ENCODE results near the gene TGFBI.
A peak's percentile ranks its signal among the peaks of the same experiment; 100 is the strongest.

Gene TGFBI

GRCh38 chr5:136063778-136064465, 35.1 kb downstream of the TGFBI start:
- DNase-seq (ENCODE audit: low read depth in 2 of 2), result no peak

- no peak for DNase-seq (ENCODE audit: low read depth in 2 of 2)
These were observed 35.7 kb downstream of the TGFBI start for GRCh38 chr5:136064510-136064909.

GRCh38 chr5:136065588-136065987, 36.8 kb downstream of the TGFBI start:
- DNase-seq (ENCODE audit: low read depth in 2 of 2), result no peak

- no peak for DNase-seq (ENCODE audit: low read depth in 2 of 2)
These were observed 38.0 kb downstream of the TGFBI start for GRCh38 chr5:136066661-136067271.

- DNase-seq (ENCODE audit: low read depth in 2 of 2), result no peak
These were observed 38.6 kb downstream of the TGFBI start for GRCh38 chr5:136067422-136067821.

GRCh38 chr5:136070486-136071285, 41.9 kb downstream of the TGFBI start:
- no peak for DNase-seq (ENCODE audit: low read depth in 2 of 2)

GRCh38 chr5:136073714-136074529, 45.1 kb downstream of the TGFBI start:
- no peak for DNase-seq (ENCODE audit: low read depth in 2 of 2)

GRCh38 chr5:136075466-136075891, 46.7 kb downstream of the TGFBI start:
- no peak for DNase-seq (ENCODE audit: low read depth in 2 of 2)

- no peak for DNase-seq (ENCODE audit: low read depth in 2 of 2)
These were observed 47.3 kb downstream of the TGFBI start for GRCh38 chr5:136076067-136076466.

- no peak for DNase-seq (ENCODE audit: low read depth in 2 of 2)
These were observed 48.2 kb downstream of the TGFBI start for GRCh38 chr5:136076881-136077445.

GRCh38 chr5:136079195-136079985, 50.6 kb downstream of the TGFBI start:
- no peak for DNase-seq (ENCODE audit: low read depth in 2 of 2)

GRCh38 chr5:136080113-136080482, 51.3 kb downstream of the TGFBI start:
- no peak for DNase-seq (ENCODE audit: low read depth in 2 of 2)

GRCh38 chr5:136080483-136081216, 51.9 kb downstream of the TGFBI start:
- DNase-seq (ENCODE audit: low read depth in 2 of 2), result peak; percentile 7 to 54

- no peak for DNase-seq (ENCODE audit: low read depth in 2 of 2)
These were observed 52.4 kb downstream of the TGFBI start for GRCh38 chr5:136081217-136081591.

- DNase-seq (ENCODE audit: low read depth in 2 of 2), result peak; percentile 5 to 55
These were observed 53.8 kb downstream of the TGFBI start for GRCh38 chr5:136082390-136083193.

- no peak for DNase-seq (ENCODE audit: low read depth in 2 of 2)
These were observed 55.9 kb downstream of the TGFBI start for GRCh38 chr5:136084698-136085097.

- DNase-seq (ENCODE audit: low read depth in 2 of 2), result no peak
These were observed 58.2 kb downstream of the TGFBI start for GRCh38 chr5:136086783-136087566.
